GM12873 (cell line): Measurements from ENCODE around the gene SAMD14.

Source experiments
- TF ChIP-seq, protein P1 (sequence below): IDR thresholded peaks from 2 replicates; pipeline ENCODE4 v1.5.1; 2012; ENCODE audit warnings: low read depth, mild to moderate bottlenecking, moderate library complexity, low read length, control low read depth; ENCODE audit not compliant: insufficient read depth; ENCODE audit errors: missing control alignments

SAMD14 gene

DNA sequence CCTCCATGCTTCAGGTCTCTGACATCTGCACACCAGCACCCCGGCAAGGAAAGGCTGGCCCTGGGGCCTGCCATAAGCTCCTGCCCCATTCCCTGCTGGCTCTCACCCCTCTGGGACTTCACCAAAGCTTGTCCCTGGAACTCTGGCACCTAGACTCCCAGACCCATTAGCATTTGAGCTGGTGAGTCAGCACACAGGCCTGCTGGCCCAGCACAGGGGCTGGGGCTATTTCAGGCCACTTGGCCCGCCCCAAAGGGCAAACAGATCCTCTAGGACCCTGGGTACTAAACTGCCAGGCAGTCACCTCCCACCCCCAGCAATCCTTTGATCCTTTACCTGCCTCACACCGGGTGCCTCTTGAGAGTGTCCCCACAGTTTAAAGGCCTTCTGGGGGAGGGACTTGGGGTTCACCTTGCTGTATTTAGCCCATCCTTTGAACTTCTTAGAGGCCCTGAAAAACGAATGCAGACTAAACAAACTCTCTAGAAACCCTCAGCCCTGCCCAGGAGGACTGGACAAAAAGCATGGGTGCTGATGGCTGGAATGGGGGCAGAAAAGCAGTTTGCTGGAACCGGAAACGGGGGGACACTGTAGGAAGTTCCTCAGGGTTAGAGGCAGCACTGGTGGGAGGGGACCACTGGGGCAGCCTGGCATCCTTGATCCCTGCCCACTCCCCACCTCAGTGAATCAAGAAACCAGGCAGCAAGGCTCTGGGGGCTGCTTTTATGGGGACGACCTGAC, 3.2 kb upstream of the SAMD14 start:
- TF ChIP-seq, protein P1, sequence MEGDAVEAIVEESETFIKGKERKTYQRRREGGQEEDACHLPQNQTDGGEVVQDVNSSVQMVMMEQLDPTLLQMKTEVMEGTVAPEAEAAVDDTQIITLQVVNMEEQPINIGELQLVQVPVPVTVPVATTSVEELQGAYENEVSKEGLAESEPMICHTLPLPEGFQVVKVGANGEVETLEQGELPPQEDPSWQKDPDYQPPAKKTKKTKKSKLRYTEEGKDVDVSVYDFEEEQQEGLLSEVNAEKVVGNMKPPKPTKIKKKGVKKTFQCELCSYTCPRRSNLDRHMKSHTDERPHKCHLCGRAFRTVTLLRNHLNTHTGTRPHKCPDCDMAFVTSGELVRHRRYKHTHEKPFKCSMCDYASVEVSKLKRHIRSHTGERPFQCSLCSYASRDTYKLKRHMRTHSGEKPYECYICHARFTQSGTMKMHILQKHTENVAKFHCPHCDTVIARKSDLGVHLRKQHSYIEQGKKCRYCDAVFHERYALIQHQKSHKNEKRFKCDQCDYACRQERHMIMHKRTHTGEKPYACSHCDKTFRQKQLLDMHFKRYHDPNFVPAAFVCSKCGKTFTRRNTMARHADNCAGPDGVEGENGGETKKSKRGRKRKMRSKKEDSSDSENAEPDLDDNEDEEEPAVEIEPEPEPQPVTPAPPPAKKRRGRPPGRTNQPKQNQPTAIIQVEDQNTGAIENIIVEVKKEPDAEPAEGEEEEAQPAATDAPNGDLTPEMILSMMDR, result no peak

- TF ChIP-seq, protein P1, result no peak
Measured at GRCh38 chr17:50132104-50132794, 2.3 kb upstream of the SAMD14 start.

DNA sequence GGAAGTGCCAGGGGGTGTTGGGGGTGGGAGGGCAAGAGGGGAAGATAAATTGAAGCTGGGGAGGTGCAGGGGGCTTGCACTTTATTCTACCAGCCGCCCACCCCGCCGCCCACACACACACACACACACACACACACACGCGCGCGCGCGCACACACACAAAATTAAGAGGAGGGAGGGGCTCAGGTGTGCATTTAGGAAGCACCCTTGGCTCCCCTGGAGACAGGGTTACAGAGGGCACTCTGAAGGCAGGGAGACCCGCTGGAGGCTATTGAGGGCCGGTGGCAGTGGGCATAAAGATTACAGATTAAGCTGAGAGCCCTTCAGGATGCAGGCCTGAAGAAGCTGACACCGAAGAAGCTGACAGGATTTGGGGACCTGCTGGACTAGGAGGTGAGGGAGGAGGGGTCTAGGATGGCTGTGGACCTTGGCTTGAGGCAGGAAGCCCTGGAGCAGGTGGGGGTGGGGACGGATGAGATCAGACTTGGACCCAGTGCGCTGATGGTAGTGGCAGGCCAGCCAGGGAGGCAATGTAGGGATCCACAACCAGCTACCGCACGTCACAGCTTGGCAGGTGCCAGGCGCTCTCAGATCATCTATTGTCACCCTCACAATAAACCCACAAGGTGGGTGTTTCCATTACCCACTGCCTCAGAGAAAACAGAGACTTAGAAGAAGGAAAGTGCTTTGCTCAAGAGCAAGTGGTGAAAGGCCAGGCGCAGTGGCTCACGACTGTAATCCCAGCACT, 772 bp upstream of the SAMD14 start:
- TF ChIP-seq, protein P1, result no peak

- TF ChIP-seq, protein P1, result no peak
Measured at GRCh38 chr17:50129353-50129727, 620 bp downstream of the SAMD14 start.

DNA sequence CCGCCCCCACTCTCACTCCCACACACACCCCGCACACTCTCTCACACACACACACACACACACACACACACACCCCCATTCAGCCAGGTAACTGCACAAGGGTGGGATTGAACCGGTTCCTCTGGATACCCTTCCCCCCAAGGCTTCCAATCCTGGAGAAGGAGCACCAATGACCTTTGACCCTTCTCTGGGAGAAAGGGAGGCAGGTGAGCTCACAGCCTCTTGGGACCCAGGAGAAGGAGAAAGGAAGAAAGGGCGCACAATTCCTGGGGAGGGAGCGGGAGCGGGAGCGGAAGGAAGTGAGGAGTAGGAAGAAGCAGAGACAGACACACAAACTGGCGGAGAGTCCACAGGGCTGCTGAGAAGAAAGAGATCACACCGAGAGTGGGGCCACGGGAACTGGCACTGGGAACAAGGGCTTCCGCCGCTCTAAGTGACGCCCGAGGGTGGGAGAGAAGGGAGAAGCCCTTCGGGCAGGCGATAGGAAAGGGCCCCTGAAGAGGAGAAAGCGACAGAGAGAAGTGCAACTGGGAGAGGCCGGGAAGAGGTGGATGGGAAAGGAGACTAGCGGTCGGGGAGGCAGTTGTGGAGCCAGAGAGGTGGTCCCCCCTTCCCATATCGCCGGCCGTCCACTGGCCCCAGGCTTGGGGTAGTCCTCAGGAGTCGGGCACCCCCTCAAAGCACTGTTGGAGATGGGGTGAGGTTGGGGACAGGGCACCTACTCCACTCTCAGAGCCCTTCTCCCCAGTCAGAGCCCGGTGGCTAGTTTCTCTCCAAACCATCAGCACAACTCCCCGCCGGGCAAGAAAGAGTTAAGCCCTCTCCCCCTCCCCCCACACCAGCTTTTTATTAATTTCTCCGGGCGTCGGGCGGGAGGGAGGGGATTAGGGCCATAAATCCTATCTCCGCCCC, 1.3 kb downstream of the SAMD14 start:
- TF ChIP-seq, protein P1, result no peak

GRCh38 chr17:50127697-50128361, 2.1 kb downstream of the SAMD14 start:
- TF ChIP-seq, protein P1, result no peak
